Measurements from ENCODE around the gene ELP6.
"Not testable (repeated sequence)": the region's sequence is repeated elsewhere in the genome, so short reads cannot be mapped to it uniquely, and the experiment has no call there.

Gene ELP6

GRCh38 chr3:47468315-47468714 lies 45.2 kb downstream of the ELP6 start:
- not testable (repeated sequence) for DNase-seq (ENCODE audit: low read depth in 1 of 2, low spot score in 1 of 2)

GRCh38 chr3:47464588-47464987 lies 48.9 kb downstream of the ELP6 start:
- DNase-seq (ENCODE audit: low read depth in 1 of 2, low spot score in 1 of 2): no peak

- DNase-seq (ENCODE audit: low read depth in 1 of 2, low spot score in 1 of 2): not testable (repeated sequence)
Observed at GRCh38 chr3:47459534-47460085, 53.9 kb downstream of the ELP6 start.

- no peak for DNase-seq (ENCODE audit: low read depth in 1 of 2, low spot score in 1 of 2)
Observed at GRCh38 chr3:47456984-47457383, 56.5 kb downstream of the ELP6 start.

GRCh38 chr3:47455806-47456452 lies 57.6 kb downstream of the ELP6 start:
- no peak for DNase-seq (ENCODE audit: low read depth in 1 of 2, low spot score in 1 of 2)

- no peak for DNase-seq (ENCODE audit: low read depth in 1 of 2, low spot score in 1 of 2)
Observed at GRCh38 chr3:47452453-47453215, 60.9 kb downstream of the ELP6 start.

Measured in activated CD4-positive, alpha-beta T cell treated with anti-CD3 and anti-CD28 coated beads, Interleukin-2, amount 50 U/mL, for 24 hours (primary cell).